ENCODE data around the gene FLCN. TPM values are rescaled to one million over a fixed set of nuclear protein-coding genes. Genes with fewer than 3 reads are reported as not detected.

Gene FLCN
- total RNA-seq, 1 donor from 2014 or later: 106 TPM

DNA sequence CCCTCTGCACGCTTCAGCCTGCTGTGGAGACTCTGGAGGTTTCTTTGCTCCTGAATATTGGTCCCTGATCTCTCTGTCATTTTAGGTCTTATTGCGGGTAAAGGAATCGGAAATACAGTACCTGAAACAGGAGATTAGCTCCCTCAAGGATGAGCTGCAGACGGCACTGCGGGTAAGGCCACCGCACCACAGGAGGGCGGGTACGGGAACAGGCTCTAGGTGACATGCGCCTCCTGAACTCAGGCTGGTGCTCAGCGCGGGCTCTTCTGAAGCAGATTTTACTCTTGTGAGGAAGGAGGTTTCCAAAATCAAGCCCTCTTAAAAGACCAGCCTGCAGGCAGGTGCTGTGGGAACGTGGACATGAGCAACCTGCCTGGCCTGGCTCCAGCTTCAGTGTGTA is 60.6 kb downstream of the FLCN start:
- Histone ChIP-seq H3K36me3 (peaks cover 98% of the 10 kb centered on the region), H3K4me3 (no peak overlapping the region), H3K4me1 (peaks cover 22% of the 10 kb centered on the region), H3K27ac (no peak overlapping the region), H3K9me3 (no peaks in the 10 kb centered on the region), H3K27me3 (no peaks in the 10 kb centered on the region)
- no peak for DNase-seq
- intact Hi-C loops (cut with DNase I): no loop called here
- TF ChIP-seq, protein P1, sequence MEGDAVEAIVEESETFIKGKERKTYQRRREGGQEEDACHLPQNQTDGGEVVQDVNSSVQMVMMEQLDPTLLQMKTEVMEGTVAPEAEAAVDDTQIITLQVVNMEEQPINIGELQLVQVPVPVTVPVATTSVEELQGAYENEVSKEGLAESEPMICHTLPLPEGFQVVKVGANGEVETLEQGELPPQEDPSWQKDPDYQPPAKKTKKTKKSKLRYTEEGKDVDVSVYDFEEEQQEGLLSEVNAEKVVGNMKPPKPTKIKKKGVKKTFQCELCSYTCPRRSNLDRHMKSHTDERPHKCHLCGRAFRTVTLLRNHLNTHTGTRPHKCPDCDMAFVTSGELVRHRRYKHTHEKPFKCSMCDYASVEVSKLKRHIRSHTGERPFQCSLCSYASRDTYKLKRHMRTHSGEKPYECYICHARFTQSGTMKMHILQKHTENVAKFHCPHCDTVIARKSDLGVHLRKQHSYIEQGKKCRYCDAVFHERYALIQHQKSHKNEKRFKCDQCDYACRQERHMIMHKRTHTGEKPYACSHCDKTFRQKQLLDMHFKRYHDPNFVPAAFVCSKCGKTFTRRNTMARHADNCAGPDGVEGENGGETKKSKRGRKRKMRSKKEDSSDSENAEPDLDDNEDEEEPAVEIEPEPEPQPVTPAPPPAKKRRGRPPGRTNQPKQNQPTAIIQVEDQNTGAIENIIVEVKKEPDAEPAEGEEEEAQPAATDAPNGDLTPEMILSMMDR (IDR thresholded peaks at IDR 0.05): no peak
- ATAC-seq: no peak

DNA sequence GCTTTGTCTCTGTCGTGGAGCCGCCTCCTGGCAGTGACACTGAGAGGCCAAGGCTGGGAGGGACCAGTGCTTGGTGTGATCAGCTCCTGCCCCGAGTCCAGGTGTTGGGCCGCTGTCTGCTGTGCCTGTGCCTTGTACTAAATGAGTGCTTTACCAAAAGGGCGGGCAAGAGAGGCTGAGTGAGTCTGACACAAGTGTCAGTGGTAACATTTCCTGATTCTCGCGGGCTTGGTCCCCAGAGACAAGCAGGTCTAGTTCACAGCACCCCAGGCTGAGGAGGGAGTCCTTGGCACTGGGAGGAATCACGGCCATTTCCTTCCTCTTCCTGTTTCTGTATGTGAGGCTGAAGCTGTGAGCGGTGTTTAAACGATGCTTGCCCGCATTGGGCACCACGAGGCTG is 61.1 kb downstream of the FLCN start:
- Histone ChIP-seq H3K27ac (no peak overlapping the region), H3K4me1 (peaks cover 26% of the 10 kb centered on the region), H3K27me3 (no peaks in the 10 kb centered on the region), H3K4me3 (no peak overlapping the region), H3K36me3 (peaks cover 95% of the 10 kb centered on the region), H3K9me3 (no peaks in the 10 kb centered on the region)
- no peak for DNase-seq
- no peak for ATAC-seq
- intact Hi-C loops (cut with DNase I): no loop called here
- TF ChIP-seq, protein P1 (IDR thresholded peaks at IDR 0.05): no peak

DNA sequence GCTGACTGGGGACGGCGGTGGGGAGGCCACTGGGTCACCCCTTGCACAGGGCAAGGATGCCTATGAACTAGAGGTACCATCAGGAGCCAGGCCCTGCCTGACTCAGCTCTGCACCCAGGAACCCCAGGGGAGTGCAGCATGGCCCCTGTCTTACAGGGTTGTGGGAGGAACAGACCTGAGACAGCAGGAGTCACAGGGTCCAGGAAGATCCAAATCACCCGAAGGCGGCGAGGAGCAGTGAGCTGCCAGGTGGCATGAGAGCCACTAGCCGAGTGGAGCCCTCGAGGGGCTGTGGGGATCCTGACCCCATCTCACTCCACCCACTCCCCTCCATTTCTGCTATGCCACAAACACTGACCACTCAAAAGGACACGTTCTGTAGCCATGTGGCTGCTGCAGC is 61.6 kb downstream of the FLCN start:
- Histone ChIP-seq H3K4me3 (no peak overlapping the region), H3K9me3 (no peaks in the 10 kb centered on the region), H3K36me3 (peaks cover 89% of the 10 kb centered on the region), H3K4me1 (peaks cover 32% of the 10 kb centered on the region), H3K27me3 (no peaks in the 10 kb centered on the region), H3K27ac (no peak overlapping the region)
- TF ChIP-seq, protein P1 (IDR thresholded peaks at IDR 0.05): no peak
- intact Hi-C loops (cut with DNase I): no loop called here
- DNase-seq: no peak
- no peak for ATAC-seq

DNA sequence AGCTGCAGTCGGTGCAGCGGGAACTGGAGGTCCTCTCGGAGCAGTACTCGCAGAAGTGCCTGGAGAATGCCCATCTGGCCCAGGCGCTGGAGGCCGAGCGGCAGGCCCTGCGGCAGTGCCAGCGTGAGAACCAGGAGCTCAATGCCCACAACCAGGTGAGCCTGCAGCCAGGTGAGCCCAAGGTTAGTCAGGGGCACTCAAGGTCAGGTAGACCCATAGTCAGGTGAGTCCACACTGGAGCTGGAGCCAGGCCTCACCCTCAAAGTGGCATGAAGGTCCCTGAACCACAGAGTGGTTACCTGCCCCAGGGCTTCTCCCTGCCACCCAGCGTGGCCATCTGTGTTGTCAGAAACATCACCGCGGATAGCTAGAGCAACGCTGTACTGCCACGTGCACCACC is 63.0 kb downstream of the FLCN start:
- Histone ChIP-seq H3K4me3 (no peak overlapping the region), H3K9me3 (no peaks in the 10 kb centered on the region), H3K27ac (no peak overlapping the region), H3K27me3 (no peaks in the 10 kb centered on the region), H3K36me3 (peaks cover 78% of the 10 kb centered on the region), H3K4me1 (peaks cover 37% of the 10 kb centered on the region)
- intact Hi-C loops (cut with DNase I): no loop called here
- TF ChIP-seq, protein P1 (IDR thresholded peaks at IDR 0.05): no peak
- no peak for DNase-seq
- ATAC-seq: no peak

DNA sequence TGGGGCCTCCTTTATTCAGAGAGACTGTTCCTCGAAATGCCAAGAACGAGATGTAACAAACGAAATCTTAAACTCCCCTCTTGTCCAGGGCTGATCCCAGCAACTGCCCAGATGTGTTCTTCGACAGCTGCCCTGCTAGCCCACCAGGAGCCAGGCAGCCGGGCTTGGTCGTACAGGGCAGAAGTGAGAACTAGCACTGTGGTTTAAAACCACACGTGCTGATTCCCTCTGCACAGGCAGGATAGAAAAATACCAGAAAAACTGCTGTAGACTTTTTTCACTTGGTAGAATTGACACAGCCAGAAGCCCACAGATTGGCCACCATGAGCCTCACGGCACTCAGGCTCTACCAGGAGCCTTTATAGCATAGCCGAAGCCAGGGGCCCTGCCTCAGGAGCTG is 64.0 kb downstream of the FLCN start:
- Histone ChIP-seq H3K27me3 (no peaks in the 10 kb centered on the region), H3K36me3 (peaks cover 78% of the 10 kb centered on the region), H3K4me3 (no peak overlapping the region), H3K9me3 (no peaks in the 10 kb centered on the region), H3K4me1 (peaks cover 37% of the 10 kb centered on the region), H3K27ac (no peak overlapping the region)
- intact Hi-C loops (cut with DNase I): no loop called here
- TF ChIP-seq, protein P1 (IDR thresholded peaks at IDR 0.05): no peak
- ATAC-seq (no peak), DNase-seq (no peak)
